HG03378 (cell line): Measurements from ENCODE around the gene SEMA3D.
A peak's percentile ranks its signal among the peaks of the same experiment; 100 is the strongest.

Experiments used
- ATAC-seq: cut with Tn5 transposase; IDR thresholded peaks from one replicate; pipeline ENCODE4 v1.9.1; 2021; ENCODE audit warnings: mild to moderate bottlenecking, moderate library complexity; ENCODE audit not compliant: unreplicated experiment

SEMA3D gene

GRCh38 chr7:85184599-85185423 lies 2.0 kb downstream of the SEMA3D start:
- ATAC-seq, result no peak

- no peak for ATAC-seq
Measured at GRCh38 chr7:85183296-85183695, 3.6 kb downstream of the SEMA3D start.

- no peak for ATAC-seq
Measured at GRCh38 chr7:85178531-85179298, 8.1 kb downstream of the SEMA3D start.

GRCh38 chr7:85177316-85177715 lies 9.5 kb downstream of the SEMA3D start:
- no peak for ATAC-seq

- no peak for ATAC-seq
Measured at GRCh38 chr7:85176197-85176596, 10.7 kb downstream of the SEMA3D start.

GRCh38 chr7:85175217-85175616 lies 11.6 kb downstream of the SEMA3D start:
- ATAC-seq, result no peak

- no peak for ATAC-seq
Measured at GRCh38 chr7:85172530-85172941, 14.3 kb downstream of the SEMA3D start.

GRCh38 chr7:85167636-85168035 lies 19.2 kb downstream of the SEMA3D start:
- no peak for ATAC-seq

- no peak for ATAC-seq
Measured at GRCh38 chr7:85165263-85165662, 21.6 kb downstream of the SEMA3D start.

GRCh38 chr7:85164376-85164775 lies 22.5 kb downstream of the SEMA3D start:
- no peak for ATAC-seq

GRCh38 chr7:85162721-85163120 lies 24.1 kb downstream of the SEMA3D start:
- no peak for ATAC-seq

GRCh38 chr7:85160223-85160622 lies 26.6 kb downstream of the SEMA3D start:
- ATAC-seq, result peak; percentile 80

GRCh38 chr7:85159003-85159402 lies 27.9 kb downstream of the SEMA3D start:
- no peak for ATAC-seq

- ATAC-seq, result no peak
Measured at GRCh38 chr7:85156661-85157208, 30.1 kb downstream of the SEMA3D start.

- no peak for ATAC-seq
Measured at GRCh38 chr7:85154282-85154937, 32.4 kb downstream of the SEMA3D start.

GRCh38 chr7:85153715-85154114 lies 33.1 kb downstream of the SEMA3D start:
- ATAC-seq, result no peak

- no peak for ATAC-seq
Measured at GRCh38 chr7:85150624-85151023, 36.2 kb downstream of the SEMA3D start.

- no peak for ATAC-seq
Measured at GRCh38 chr7:85144771-85145170, 42.1 kb downstream of the SEMA3D start.

GRCh38 chr7:85135977-85136376 lies 50.9 kb downstream of the SEMA3D start:
- ATAC-seq, result no peak

- no peak for ATAC-seq
Measured at GRCh38 chr7:85133560-85133959, 53.3 kb downstream of the SEMA3D start.

GRCh38 chr7:85133006-85133405 lies 53.9 kb downstream of the SEMA3D start:
- ATAC-seq, result no peak
